Activated CD4-positive, alpha-beta T cell treated with anti-CD3 and anti-CD28 coated beads, Interleukin-2, amount 50 U/mL, for 4 hours (primary cell): ENCODE data around the gene RNF144A.
"Not testable (repeated sequence)": the region's sequence is repeated elsewhere in the genome, so short reads cannot be mapped to it uniquely, and the experiment has no call there.

Source experiments
- DNase-seq, 2 experiments: peaks; one replicate each; pipeline ENCODE4 v3.0.0-alpha.2; 2020

Gene RNF144A

GRCh38 chr2:6930923-6931647 is 13.9 kb downstream of the RNF144A start:
- DNase-seq = no peak

GRCh38 chr2:6931753-6932152 is 14.5 kb downstream of the RNF144A start:
- no peak for DNase-seq

- no peak for DNase-seq
Observed at GRCh38 chr2:6932206-6932605, 15.0 kb downstream of the RNF144A start.

- no peak for DNase-seq
Observed at GRCh38 chr2:6932828-6933227, 15.6 kb downstream of the RNF144A start.

GRCh38 chr2:6933911-6934310 is 16.7 kb downstream of the RNF144A start:
- no peak for DNase-seq

GRCh38 chr2:6934345-6934744 is 17.1 kb downstream of the RNF144A start:
- no peak for DNase-seq

GRCh38 chr2:6934758-6935651 is 17.8 kb downstream of the RNF144A start:
- no peak for DNase-seq

- not testable (repeated sequence) for DNase-seq
Observed at GRCh38 chr2:6935652-6936020, 18.4 kb downstream of the RNF144A start.

- no peak for DNase-seq
Observed at GRCh38 chr2:6937157-6937556, 19.9 kb downstream of the RNF144A start.

- DNase-seq = no peak
Observed at GRCh38 chr2:6937582-6937981, 20.4 kb downstream of the RNF144A start.

- DNase-seq = no peak
Observed at GRCh38 chr2:6939071-6939470, 21.9 kb downstream of the RNF144A start.

GRCh38 chr2:6940820-6941219 is 23.6 kb downstream of the RNF144A start:
- DNase-seq = no peak

- no peak for DNase-seq
Observed at GRCh38 chr2:6941299-6942046, 24.3 kb downstream of the RNF144A start.

- DNase-seq = no peak
Observed at GRCh38 chr2:6942848-6943247, 25.6 kb downstream of the RNF144A start.

GRCh38 chr2:6943523-6943922 is 26.3 kb downstream of the RNF144A start:
- no peak for DNase-seq

- no peak for DNase-seq
Observed at GRCh38 chr2:6943971-6944370, 26.8 kb downstream of the RNF144A start.

GRCh38 chr2:6944555-6944954 is 27.3 kb downstream of the RNF144A start:
- DNase-seq = no peak

GRCh38 chr2:6945087-6945813 is 28.0 kb downstream of the RNF144A start:
- DNase-seq = no peak

GRCh38 chr2:6945821-6946220 is 28.6 kb downstream of the RNF144A start:
- DNase-seq = no peak

- no peak for DNase-seq
Observed at GRCh38 chr2:6946722-6947121, 29.5 kb downstream of the RNF144A start.

- DNase-seq = no peak
Observed at GRCh38 chr2:6947929-6948676, 30.9 kb downstream of the RNF144A start.
